HepG2 (cell line): Measurements from ENCODE around the gene MAB21L4. TPM values are rescaled to one million over a fixed set of nuclear protein-coding genes. Genes with fewer than 3 reads are reported as not detected.
A peak's percentile ranks its signal among the peaks of the same experiment; 100 is the strongest.

ENCODE experiments used
- DPF2 ChIP-seq: sonication (generic); formaldehyde crosslinking; IDR thresholded peaks from 2 replicates; pipeline ENCODE4 v1.4.0; 2020; ENCODE audit warnings: mild to moderate bottlenecking, low read depth, missing genetic modification reagents, borderline replicate concordance
- IRF2 ChIP-seq: IDR thresholded peaks from 2 replicates; pipeline ENCODE4 v1.6.1; 2018; ENCODE audit warnings: missing genetic modification reagents, missing compliant biosample characterization
- LCORL ChIP-seq, 2 experiments: fragments of 450-650 bp in 1 of 2; sonication (generic) in 1 of 2; formaldehyde crosslinking in 1 of 2; IDR thresholded peaks; 2 replicates each; pipeline versions ENCODE4 v1.5.0 to v1.6.1; 2017 to 2020; ENCODE audit warnings: antibody characterized with exemption in 1 of 2, missing genetic modification reagents in 1 of 2
- MYNN ChIP-seq: sonication (generic); formaldehyde crosslinking; IDR thresholded peaks from 2 replicates; pipeline ENCODE4 v1.4.0; 2020; ENCODE audit warnings: mild to moderate bottlenecking, low read depth, missing genetic modification reagents
- PHF5A ChIP-seq: IDR thresholded peaks from one replicate; pipeline ENCODE4 v1.6.1; 2018; ENCODE audit warnings: low read depth, missing genetic modification reagents; ENCODE audit not compliant: unreplicated experiment
- REL ChIP-seq: sonication (generic); formaldehyde crosslinking; conservative IDR thresholded peaks from 2 replicates; pipeline ENCODE4 v1.8.0; 2022; ENCODE audit warnings: mild to moderate bottlenecking, missing genetic modification reagents, moderate library complexity
- TARDBP ChIP-seq: sonication (generic); formaldehyde crosslinking; IDR thresholded peaks from 2 replicates; pipeline ENCODE4 v1.8.0; 2022; ENCODE audit warnings: mild to moderate bottlenecking, missing genetic modification reagents
- ZBTB20 ChIP-seq: sonication (generic); formaldehyde crosslinking; IDR thresholded peaks from 2 replicates; pipeline ENCODE4 v1.8.1; 2023; ENCODE audit warnings: missing genetic modification reagents, low read depth, mild to moderate bottlenecking, borderline replicate concordance
- ZNF12 ChIP-seq: sonication (generic); formaldehyde crosslinking; IDR thresholded peaks from 2 replicates; pipeline ENCODE4 v1.5.0; 2020; ENCODE audit warnings: missing genetic modification reagents
- ZNF343 ChIP-seq: sonication (generic); formaldehyde crosslinking; IDR thresholded peaks from 2 replicates; pipeline ENCODE4 v1.4.0; 2020; ENCODE audit warnings: mild to moderate bottlenecking, missing genetic modification reagents
- ZNF512 ChIP-seq: sonication (generic); formaldehyde crosslinking; IDR thresholded peaks from 2 replicates; pipeline ENCODE4 v1.4.0; 2020; ENCODE audit warnings: mild to moderate bottlenecking, missing genetic modification reagents
- ZNF788 ChIP-seq: sonication (generic); formaldehyde crosslinking; IDR thresholded peaks from 2 replicates; pipeline ENCODE4 v1.5.0; 2020; ENCODE audit warnings: mild to moderate bottlenecking, missing genetic modification reagents, borderline replicate concordance
- polyA plus RNA-seq, 8 experiments: library from polyadenylated mRNA; depleted of rRNA in 3 of 8; stranded (reverse) in 7 of 8; unstranded in 1 of 8; fragments of >200 nt; fragmentation: Illumina TruSeq in 4 of 8; extraction: Trizol in 4 of 8; gene quantifications; 2 replicates each; pipeline versions ENCODE4 v1.2.1 to v1.2.3, GENCODE V29; 2011 to 2016; ENCODE audit warnings: low read depth in 4 of 8, missing spikeins in 1 of 8, mixed read lengths in 1 of 8; ENCODE audit not compliant: insufficient read depth in 1 of 8
- total RNA-seq, 5 experiments: library from RNA; depleted of rRNA; stranded (reverse); fragments of >200 nt; fragmentation: Illumina TruSeq; extraction: Trizol; gene quantifications; 2 replicates each; pipeline ENCODE4 v1.2.3, GENCODE V29; 2016; ENCODE audit warnings: low read depth in 1 of 5
- TF ChIP-seq, protein P1 (sequence below): sonication (generic); formaldehyde crosslinking; IDR thresholded peaks from 2 replicates; pipeline ENCODE4 v1.8.0; 2022; ENCODE audit warnings: missing genetic modification reagents, mild to moderate bottlenecking, borderline replicate concordance
- TF ChIP-seq, protein P2 (sequence below): sonication (generic); formaldehyde crosslinking; IDR thresholded peaks from 2 replicates; pipeline ENCODE4 v1.8.1; 2022; ENCODE audit warnings: low read depth, mild to moderate bottlenecking, missing genetic modification reagents
- TF ChIP-seq, protein P3 (sequence below), 2 experiments: sonication (generic) in 1 of 2; formaldehyde crosslinking in 1 of 2; IDR thresholded peaks; 2 replicates each; pipeline versions ENCODE4 v1.6.1 to v1.9.0; 2014 to 2022; ENCODE audit warnings: antibody characterized with exemption in 1 of 2, borderline replicate concordance in 1 of 2, inconsistent platforms in 1 of 2, low read depth in 1 of 2, missing genetic modification reagents in 1 of 2

Gene MAB21L4
- total and polyA plus RNA-seq, 2 of the 13 experiments (the other 11 are each of a cell fraction or from before 2014, with no cell fraction given): 3.0 to 14.0 TPM

DNA sequence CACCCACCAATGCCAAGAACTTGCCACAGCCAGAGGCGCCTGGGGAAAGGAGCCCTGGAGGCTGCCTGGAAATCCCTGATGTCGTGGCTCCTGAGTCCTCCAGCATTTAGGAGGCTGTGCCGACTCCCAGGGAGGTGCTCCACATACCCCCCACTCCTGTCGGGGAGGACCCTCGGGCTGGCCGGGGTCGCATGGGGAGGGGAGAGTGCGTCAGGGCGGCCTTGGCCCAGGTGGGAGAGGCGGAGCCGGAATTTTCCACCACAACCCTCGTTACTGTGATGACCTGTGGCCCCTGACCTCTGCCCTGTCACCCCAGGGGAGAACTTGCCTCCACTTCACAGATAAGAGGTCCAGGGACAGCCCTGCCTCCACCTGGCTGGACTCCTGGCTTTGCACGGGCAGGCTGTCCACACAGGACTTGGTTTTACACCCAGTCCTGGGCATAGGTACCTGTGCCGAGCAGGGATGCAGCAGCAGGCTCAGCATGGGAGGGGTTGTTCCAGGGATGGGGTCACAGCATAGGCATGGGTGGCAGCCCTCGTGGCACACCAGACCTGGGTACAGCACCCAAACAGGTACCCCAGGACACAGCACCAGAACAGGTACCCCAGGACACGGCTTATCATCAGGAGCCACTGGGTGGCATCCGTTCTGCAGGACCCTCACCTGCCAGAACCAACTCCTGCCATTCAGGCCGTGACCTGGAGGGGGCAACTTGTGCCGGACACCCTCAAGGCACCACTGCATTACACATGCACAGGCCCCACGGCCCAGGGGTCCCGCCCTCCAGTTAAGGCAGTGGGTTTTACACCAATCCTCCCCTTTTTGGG is 39.6 kb downstream of the MAB21L4 start (continued):
- TF ChIP-seq, protein P1, sequence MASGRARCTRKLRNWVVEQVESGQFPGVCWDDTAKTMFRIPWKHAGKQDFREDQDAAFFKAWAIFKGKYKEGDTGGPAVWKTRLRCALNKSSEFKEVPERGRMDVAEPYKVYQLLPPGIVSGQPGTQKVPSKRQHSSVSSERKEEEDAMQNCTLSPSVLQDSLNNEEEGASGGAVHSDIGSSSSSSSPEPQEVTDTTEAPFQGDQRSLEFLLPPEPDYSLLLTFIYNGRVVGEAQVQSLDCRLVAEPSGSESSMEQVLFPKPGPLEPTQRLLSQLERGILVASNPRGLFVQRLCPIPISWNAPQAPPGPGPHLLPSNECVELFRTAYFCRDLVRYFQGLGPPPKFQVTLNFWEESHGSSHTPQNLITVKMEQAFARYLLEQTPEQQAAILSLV: peak; percentile 39; the same call in 1 of the 2 replicates
- TF ChIP-seq LCORL (IDR thresholded peaks at IDR 0.05) (no peak), LCORL (CRISPR knock-in tag; IDR thresholded peaks at IDR 0.05) (peak; percentile 81; the same call in 1 of the 2 replicates), TARDBP (CRISPR knock-in tag) (peak; percentile 69; the same call in 1 of the 2 replicates), ZNF512 (no peak), REL (0 out of 2 replicates have a peak, but pooled peaks have one; percentile 27), ZNF343 (CRISPR knock-in tag) (no peak), ZNF12 (CRISPR knock-in tag) (peak; percentile 56; the same call in 1 of the 2 replicates), ZNF788 (CRISPR knock-in tag) (peak; percentile 82), PHF5A (CRISPR knock-in tag) (peak; percentile 56), IRF2 (CRISPR knock-in tag) (peak; percentile 62), ZBTB20 (CRISPR knock-in tag) (no peak; the same call in 1 of the 2 replicates), MYNN (no peak), DPF2 (no peak)
- TF ChIP-seq, protein P2, sequence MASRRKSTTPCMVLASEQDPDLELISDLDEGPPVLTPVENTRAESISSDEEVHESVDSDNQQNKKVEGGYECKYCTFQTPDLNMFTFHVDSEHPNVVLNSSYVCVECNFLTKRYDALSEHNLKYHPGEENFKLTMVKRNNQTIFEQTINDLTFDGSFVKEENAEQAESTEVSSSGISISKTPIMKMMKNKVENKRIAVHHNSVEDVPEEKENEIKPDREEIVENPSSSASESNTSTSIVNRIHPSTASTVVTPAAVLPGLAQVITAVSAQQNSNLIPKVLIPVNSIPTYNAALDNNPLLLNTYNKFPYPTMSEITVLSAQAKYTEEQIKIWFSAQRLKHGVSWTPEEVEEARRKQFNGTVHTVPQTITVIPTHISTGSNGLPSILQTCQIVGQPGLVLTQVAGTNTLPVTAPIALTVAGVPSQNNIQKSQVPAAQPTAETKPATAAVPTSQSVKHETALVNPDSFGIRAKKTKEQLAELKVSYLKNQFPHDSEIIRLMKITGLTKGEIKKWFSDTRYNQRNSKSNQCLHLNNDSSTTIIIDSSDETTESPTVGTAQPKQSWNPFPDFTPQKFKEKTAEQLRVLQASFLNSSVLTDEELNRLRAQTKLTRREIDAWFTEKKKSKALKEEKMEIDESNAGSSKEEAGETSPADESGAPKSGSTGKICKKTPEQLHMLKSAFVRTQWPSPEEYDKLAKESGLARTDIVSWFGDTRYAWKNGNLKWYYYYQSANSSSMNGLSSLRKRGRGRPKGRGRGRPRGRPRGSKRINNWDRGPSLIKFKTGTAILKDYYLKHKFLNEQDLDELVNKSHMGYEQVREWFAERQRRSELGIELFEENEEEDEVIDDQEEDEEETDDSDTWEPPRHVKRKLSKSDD (CRISPR knock-in tag): 0 out of 2 replicates have a peak, but pooled peaks have one; percentile 35
- TF ChIP-seq, protein P3, sequence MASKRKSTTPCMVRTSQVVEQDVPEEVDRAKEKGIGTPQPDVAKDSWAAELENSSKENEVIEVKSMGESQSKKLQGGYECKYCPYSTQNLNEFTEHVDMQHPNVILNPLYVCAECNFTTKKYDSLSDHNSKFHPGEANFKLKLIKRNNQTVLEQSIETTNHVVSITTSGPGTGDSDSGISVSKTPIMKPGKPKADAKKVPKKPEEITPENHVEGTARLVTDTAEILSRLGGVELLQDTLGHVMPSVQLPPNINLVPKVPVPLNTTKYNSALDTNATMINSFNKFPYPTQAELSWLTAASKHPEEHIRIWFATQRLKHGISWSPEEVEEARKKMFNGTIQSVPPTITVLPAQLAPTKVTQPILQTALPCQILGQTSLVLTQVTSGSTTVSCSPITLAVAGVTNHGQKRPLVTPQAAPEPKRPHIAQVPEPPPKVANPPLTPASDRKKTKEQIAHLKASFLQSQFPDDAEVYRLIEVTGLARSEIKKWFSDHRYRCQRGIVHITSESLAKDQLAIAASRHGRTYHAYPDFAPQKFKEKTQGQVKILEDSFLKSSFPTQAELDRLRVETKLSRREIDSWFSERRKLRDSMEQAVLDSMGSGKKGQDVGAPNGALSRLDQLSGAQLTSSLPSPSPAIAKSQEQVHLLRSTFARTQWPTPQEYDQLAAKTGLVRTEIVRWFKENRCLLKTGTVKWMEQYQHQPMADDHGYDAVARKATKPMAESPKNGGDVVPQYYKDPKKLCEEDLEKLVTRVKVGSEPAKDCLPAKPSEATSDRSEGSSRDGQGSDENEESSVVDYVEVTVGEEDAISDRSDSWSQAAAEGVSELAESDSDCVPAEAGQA (IDR thresholded peaks at IDR 0.05; ENCODE audit: low read depth): 0 out of 2 replicates have a peak, but pooled peaks have one; percentile 27
- TF ChIP-seq, protein P3 (CRISPR knock-in tag; IDR thresholded peaks at IDR 0.05; ENCODE audit: borderline replicate concordance): 0 out of 2 replicates have a peak, but pooled peaks have one; percentile 50
